KMS-11 (cell line): ENCODE data around the gene SLC2A13.

Experiments used
- H2AFZ ChIP-seq: fragments of 200-600 bp; sonication (generic); 2 replicates; pipeline ENCODE4 v1.6.1; 2016; ENCODE audit warnings: antibody characterized with exemption, mixed run types, low read depth
- H3K27ac ChIP-seq: fragments of 200-600 bp; sonication (generic); 2 replicates; pipeline ENCODE4 v1.6.1; 2016; ENCODE audit warnings: mild to moderate bottlenecking, mixed run types
- H3K27me3 ChIP-seq: fragments of 200-600 bp; sonication (generic); 2 replicates; pipeline ENCODE4 v1.6.1; 2017; ENCODE audit warnings: mild to moderate bottlenecking, low read depth, mixed run types, moderate library complexity; ENCODE audit not compliant: insufficient read depth
- H3K36me3 ChIP-seq: fragments of 200-600 bp; sonication (generic); 2 replicates; pipeline ENCODE4 v1.6.1; 2017; ENCODE audit warnings: mild to moderate bottlenecking, mixed run types; ENCODE audit not compliant: insufficient read depth
- H3K4me1 ChIP-seq: fragments of 200-600 bp; sonication (generic); 2 replicates; pipeline ENCODE4 v1.6.1; 2016; ENCODE audit warnings: mild to moderate bottlenecking, low read depth, mixed run types; ENCODE audit not compliant: poor library complexity, severe bottlenecking
- H3K4me2 ChIP-seq: fragments of 200-600 bp; sonication (generic); 2 replicates; pipeline ENCODE4 v1.7.0; 2016; ENCODE audit warnings: mild to moderate bottlenecking, mixed run types
- H3K4me3 ChIP-seq: fragments of 200-600 bp; sonication (generic); IDR thresholded peaks from 2 replicates; pipeline ENCODE4 v1.6.1; 2017; ENCODE audit warnings: low read depth, low read length, mixed read lengths; ENCODE audit not compliant: insufficient read depth
- H3K79me2 ChIP-seq: fragments of 200-600 bp; sonication (generic); 2 replicates; pipeline ENCODE4 v1.6.1; 2016; ENCODE audit warnings: low read depth, mixed run types; ENCODE audit not compliant: insufficient read depth
- H3K9ac ChIP-seq: fragments of 200-600 bp; sonication (generic); 2 replicates; pipeline ENCODE4 v1.6.1; 2016; ENCODE audit warnings: mild to moderate bottlenecking, mixed run types
- H4K20me1 ChIP-seq: fragments of 200-600 bp; sonication (generic); 2 replicates; pipeline ENCODE4 v1.6.1; 2016; ENCODE audit warnings: mild to moderate bottlenecking, mixed run types; ENCODE audit not compliant: insufficient read depth
- TF ChIP-seq, protein P1 (sequence below): fragments of 200-600 bp; sonication (generic); conservative IDR thresholded peaks from 2 replicates; pipeline ENCODE4 v1.6.1; 2017; ENCODE audit warnings: low read depth, mild to moderate bottlenecking, antibody characterized with exemption, low read length, moderate library complexity, mixed read lengths

The SLC2A13 gene

DNA sequence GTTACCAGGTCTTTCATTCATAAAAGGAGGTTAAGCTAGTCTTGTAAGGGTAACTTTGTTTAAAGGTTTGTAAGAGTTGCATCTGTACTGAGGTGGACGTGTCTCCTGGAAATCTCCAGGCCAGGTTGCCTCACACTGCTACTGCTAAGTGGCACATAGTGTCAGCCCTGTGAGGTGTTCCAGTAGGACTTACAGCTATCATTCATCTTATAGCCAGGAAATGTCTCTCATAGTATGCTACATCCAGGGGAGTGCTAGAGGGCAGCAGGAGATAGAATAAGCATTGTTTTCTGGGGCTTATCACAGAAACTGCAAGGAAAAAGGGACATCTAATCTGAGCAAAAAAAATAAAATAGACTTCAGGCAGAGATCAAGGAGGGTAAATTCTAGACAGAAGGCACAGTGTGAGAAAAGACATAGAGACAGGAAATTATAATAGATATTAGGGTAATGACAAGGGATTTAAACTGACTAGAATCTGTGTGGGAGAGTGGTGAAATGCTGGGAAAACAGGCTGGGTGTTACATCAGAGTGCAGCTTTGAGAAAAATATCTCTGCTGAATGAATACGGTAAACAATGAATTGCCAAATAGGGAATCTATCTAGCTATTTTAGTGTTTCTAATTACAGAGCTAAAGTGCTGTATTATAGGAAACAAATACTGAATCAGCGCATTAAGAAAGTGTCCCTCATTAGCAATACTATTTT is 281.2 kb downstream of the SLC2A13 start:
- TF ChIP-seq, protein P1, sequence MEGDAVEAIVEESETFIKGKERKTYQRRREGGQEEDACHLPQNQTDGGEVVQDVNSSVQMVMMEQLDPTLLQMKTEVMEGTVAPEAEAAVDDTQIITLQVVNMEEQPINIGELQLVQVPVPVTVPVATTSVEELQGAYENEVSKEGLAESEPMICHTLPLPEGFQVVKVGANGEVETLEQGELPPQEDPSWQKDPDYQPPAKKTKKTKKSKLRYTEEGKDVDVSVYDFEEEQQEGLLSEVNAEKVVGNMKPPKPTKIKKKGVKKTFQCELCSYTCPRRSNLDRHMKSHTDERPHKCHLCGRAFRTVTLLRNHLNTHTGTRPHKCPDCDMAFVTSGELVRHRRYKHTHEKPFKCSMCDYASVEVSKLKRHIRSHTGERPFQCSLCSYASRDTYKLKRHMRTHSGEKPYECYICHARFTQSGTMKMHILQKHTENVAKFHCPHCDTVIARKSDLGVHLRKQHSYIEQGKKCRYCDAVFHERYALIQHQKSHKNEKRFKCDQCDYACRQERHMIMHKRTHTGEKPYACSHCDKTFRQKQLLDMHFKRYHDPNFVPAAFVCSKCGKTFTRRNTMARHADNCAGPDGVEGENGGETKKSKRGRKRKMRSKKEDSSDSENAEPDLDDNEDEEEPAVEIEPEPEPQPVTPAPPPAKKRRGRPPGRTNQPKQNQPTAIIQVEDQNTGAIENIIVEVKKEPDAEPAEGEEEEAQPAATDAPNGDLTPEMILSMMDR = no peak
- Histone ChIP-seq H3K27ac (no peak overlapping the region), H3K4me2 (no peak overlapping the region)

DNA sequence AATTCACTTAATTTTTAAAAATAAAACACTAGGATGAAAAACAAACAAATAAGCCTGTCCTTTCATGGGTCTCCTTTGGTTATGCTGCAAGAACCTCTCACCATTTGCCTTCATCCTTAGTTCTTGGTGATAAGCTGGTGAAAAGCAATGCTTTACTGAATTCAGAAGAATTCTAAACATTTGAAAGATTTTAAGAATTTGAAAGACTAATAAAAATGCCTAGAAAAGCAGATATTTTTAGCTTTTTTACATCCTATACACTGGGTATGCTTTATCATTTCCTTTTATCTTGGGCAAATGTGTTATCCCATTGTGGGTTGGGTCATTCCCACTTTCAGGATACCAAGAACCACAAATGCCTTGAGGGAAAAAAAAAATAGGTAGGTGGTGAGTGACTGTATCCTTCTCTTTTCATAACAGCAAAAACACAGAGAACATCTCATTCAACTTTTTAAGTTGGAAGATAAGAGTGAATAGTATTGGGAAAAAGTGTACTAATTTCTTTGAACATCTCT is 289.2 kb downstream of the SLC2A13 start:
- H3K36me3 ChIP-seq = no peaks in the 10 kb centered on the region
- H3K79me2 ChIP-seq = no peaks in the 10 kb centered on the region
- H3K4me3 ChIP-seq = no peak overlapping the region
- H2AFZ ChIP-seq = no peak overlapping the region
- TF ChIP-seq, protein P1 = no peak
- no peak overlapping the region for H3K9ac ChIP-seq
- H3K27ac ChIP-seq = no peak overlapping the region
- no peak overlapping the region for H3K4me2 ChIP-seq
- H3K4me1 ChIP-seq = no peaks in the 10 kb centered on the region
- no peaks in the 10 kb centered on the region for H4K20me1 ChIP-seq
- no peaks in the 10 kb centered on the region for H3K27me3 ChIP-seq

More for the DNA sequence above, 281.2 kb downstream of the SLC2A13 start:
- H3K36me3 ChIP-seq = no peaks in the 10 kb centered on the region
- H3K79me2 ChIP-seq = no peaks in the 10 kb centered on the region
- no peak overlapping the region for H2AFZ ChIP-seq
- H3K9ac ChIP-seq = no peak overlapping the region
- no peaks in the 10 kb centered on the region for H4K20me1 ChIP-seq
- H3K4me1 ChIP-seq = no peaks in the 10 kb centered on the region
- no peaks in the 10 kb centered on the region for H3K27me3 ChIP-seq
- H3K4me3 ChIP-seq = no peak overlapping the region

DNA sequence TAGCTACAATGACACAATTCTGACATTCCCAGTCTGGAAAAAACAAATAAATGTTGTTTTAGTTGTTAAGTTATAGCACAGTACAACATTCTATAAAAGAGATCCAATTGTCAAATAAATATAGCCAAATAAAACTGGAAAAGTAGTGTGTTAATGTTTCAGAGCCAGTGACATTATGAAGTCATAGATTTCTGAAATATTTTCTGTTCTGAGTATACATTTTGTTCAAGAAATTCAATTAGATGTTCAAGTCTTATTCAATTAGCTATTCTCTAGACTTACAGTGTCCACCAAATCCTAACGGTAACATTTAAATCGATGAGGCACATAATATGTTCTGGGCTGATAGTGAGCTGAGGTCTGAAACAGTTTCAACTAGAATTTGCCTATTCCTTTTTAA is 290.1 kb downstream of the SLC2A13 start:
- no peak overlapping the region for H2AFZ ChIP-seq
- no peaks in the 10 kb centered on the region for H3K4me1 ChIP-seq
- no peak overlapping the region for H3K9ac ChIP-seq
- TF ChIP-seq, protein P1 = no peak
- no peak overlapping the region for H3K27ac ChIP-seq
- no peak overlapping the region for H3K4me3 ChIP-seq
- no peaks in the 10 kb centered on the region for H4K20me1 ChIP-seq
- no peaks in the 10 kb centered on the region for H3K79me2 ChIP-seq
- H3K27me3 ChIP-seq = no peaks in the 10 kb centered on the region
- no peaks in the 10 kb centered on the region for H3K36me3 ChIP-seq
- no peak overlapping the region for H3K4me2 ChIP-seq

DNA sequence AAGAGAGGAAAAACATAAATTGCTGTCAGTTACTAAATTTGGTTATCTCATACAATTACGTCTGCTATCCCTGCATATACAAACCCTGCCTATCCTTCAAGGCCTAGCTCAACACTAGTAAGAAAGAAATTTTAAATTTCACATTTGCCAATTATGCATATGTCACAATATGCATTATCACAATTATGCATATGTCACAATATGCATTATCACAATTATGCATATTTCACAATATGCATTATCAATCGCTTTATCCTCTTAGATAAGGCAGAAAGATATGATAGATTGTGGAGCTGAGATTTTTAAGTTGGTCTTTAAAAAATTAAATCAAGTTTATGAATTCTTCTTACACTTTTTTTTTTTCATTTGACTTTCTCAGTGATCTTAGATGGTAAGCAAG is 291.3 kb downstream of the SLC2A13 start:
- H3K79me2 ChIP-seq = no peaks in the 10 kb centered on the region
- H3K27ac ChIP-seq = no peak overlapping the region
- H3K4me1 ChIP-seq = no peaks in the 10 kb centered on the region
- no peaks in the 10 kb centered on the region for H4K20me1 ChIP-seq
- H3K27me3 ChIP-seq = no peaks in the 10 kb centered on the region
- no peak overlapping the region for H3K4me3 ChIP-seq
- H2AFZ ChIP-seq = no peak overlapping the region
- H3K36me3 ChIP-seq = no peaks in the 10 kb centered on the region
- no peak overlapping the region for H3K9ac ChIP-seq
- H3K4me2 ChIP-seq = no peak overlapping the region
- TF ChIP-seq, protein P1 = no peak
